H1 (cell line): Measurements from ENCODE around the gene VPS9D1. TPM values are rescaled to one million over a fixed set of nuclear protein-coding genes. Genes with fewer than 3 reads are reported as not detected.

Experiments
- CTCF ChIA-PET: fragments of 300-600 bp; sonication (Branson Sonifier 250); formaldehyde crosslinking; loops from one replicate; lab custom pipeline; 2021; ENCODE audit not compliant: partially characterized antibody; lab: Charles Lee
- POLR2A ChIA-PET: fragments of 300-600 bp; sonication (Branson Sonifier 250); formaldehyde crosslinking; loops from one replicate; lab custom pipeline; 2021; ENCODE audit warnings: inconsistent platforms; ENCODE audit not compliant: partially characterized antibody; lab: Charles Lee
- DNase-seq, 2 experiments: peaks; one replicate each; pipeline versions ENCODE4 v3.0.0 to v3.0.0-alpha.2; 2010 to 2022; ENCODE audit warnings: low spot score in 2 of 2, low read depth in 1 of 2, mixed read lengths in 1 of 2
- FAIRE-seq: peaks from 2 replicates; lab custom pipeline; 2011; peaks lifted over from hg19 to GRCh38; lab: Jason Lieb, UNC
- H2AFZ ChIP-seq: 2 replicates; pipeline ENCODE4 v1.8.1; 2012; ENCODE audit warnings: low read length, inconsistent platforms
- H2AK5ac ChIP-seq: 2 replicates; pipeline ENCODE4 v1.6.1; 2013; ENCODE audit warnings: low read depth, low read length
- H2BK120ac ChIP-seq: replicated peaks from 2 replicates; pipeline ENCODE3; 2013; ENCODE audit warnings: low read depth, low read length, inconsistent platforms
- H2BK12ac ChIP-seq: 2 replicates; pipeline ENCODE4 v1.6.1; 2013; ENCODE audit warnings: low read depth, low read length
- H2BK15ac ChIP-seq: 2 replicates; pipeline ENCODE4 v1.6.1; 2013; ENCODE audit warnings: low read length
- H2BK20ac ChIP-seq: 2 replicates; pipeline ENCODE4 v1.6.1; 2013; ENCODE audit warnings: low read length
- H2BK5ac ChIP-seq: 2 replicates; pipeline ENCODE4 v1.6.1; 2013; ENCODE audit warnings: low read depth, low read length
- H3K14ac ChIP-seq: 2 replicates; pipeline ENCODE4 v1.6.1; 2013; ENCODE audit warnings: inconsistent platforms; ENCODE audit not compliant: insufficient read length
- H3K18ac ChIP-seq: 2 replicates; pipeline ENCODE4 v1.6.1; 2013; ENCODE audit warnings: low read length; ENCODE audit errors: extremely low read depth
- H3K23ac ChIP-seq: 2 replicates; pipeline ENCODE4 v1.6.1; 2013; ENCODE audit warnings: inconsistent platforms; ENCODE audit not compliant: insufficient read length
- H3K23me2 ChIP-seq: 2 replicates; pipeline ENCODE4 v1.6.1; 2013; ENCODE audit warnings: low read depth, low read length
- H3K27ac ChIP-seq: 2 replicates; pipeline ENCODE4 v1.6.1; 2011; ENCODE audit warnings: low read depth, low read length, inconsistent platforms
- H3K27me3 ChIP-seq, 4 experiments: replicated peaks in 1 of 4; 1 replicate in 1 of 4; 2 replicates in 3 of 4; pipeline versions ENCODE4 v1.6.1 to v1.8.1; 2011 to 2013; ENCODE audit warnings: low read length in 3 of 4, mild to moderate bottlenecking in 3 of 4, inconsistent platforms in 2 of 4, mixed read lengths in 2 of 4, moderate library complexity in 1 of 4; ENCODE audit not compliant: control insufficient read depth in 3 of 4, insufficient read depth in 3 of 4; ENCODE audit errors: extremely low read depth in 1 of 4
- H3K36me3 ChIP-seq, 4 experiments: 2 replicates each; pipeline versions ENCODE4 v1.6.1 to v1.8.1; 2011 to 2013; ENCODE audit warnings: mild to moderate bottlenecking in 4 of 4, low read length in 3 of 4, moderate library complexity in 2 of 4, control low read depth in 1 of 4, inconsistent platforms in 1 of 4; ENCODE audit not compliant: insufficient read depth in 4 of 4, control insufficient read depth in 2 of 4
- H3K4ac ChIP-seq: replicated peaks from 2 replicates; pipeline ENCODE3; 2013; ENCODE audit warnings: low read length, low read depth, mixed read lengths, inconsistent platforms; ENCODE audit not compliant: insufficient read length
- H3K4me1 ChIP-seq, 4 experiments: replicated peaks in 1 of 4; 1 replicate in 1 of 4; 2 replicates in 3 of 4; pipeline versions ENCODE4 v1.6.1 to v1.8.1; 2011 to 2013; ENCODE audit warnings: low read length in 3 of 4, inconsistent platforms in 2 of 4, mixed read lengths in 1 of 4; ENCODE audit not compliant: insufficient read depth in 4 of 4, control insufficient read depth in 3 of 4
- H3K4me2 ChIP-seq, 2 experiments: 2 replicates each; pipeline versions ENCODE4 v1.6.1 to v1.8.1; 2011 to 2013; ENCODE audit warnings: low read depth in 2 of 2, low read length in 2 of 2, control low read depth in 1 of 2, inconsistent platforms in 1 of 2, mild to moderate bottlenecking in 1 of 2; ENCODE audit not compliant: insufficient read depth in 1 of 2
- H3K4me3 ChIP-seq, 4 experiments: fragments of 200-600, 300-600 bp in 1 of 4; sonication (generic), shearing (Covaris generic), sonication (Bioruptor Twin) in 1 of 4; 2 replicates each; pipeline versions ENCODE4 v1.5.1 to v1.8.1; 2011 to 2016; ENCODE audit warnings: low read length in 4 of 4, low read depth in 3 of 4, control low read depth in 2 of 4, inconsistent platforms in 2 of 4, mild to moderate bottlenecking in 2 of 4, mixed read lengths in 1 of 4, moderate library complexity in 1 of 4; ENCODE audit not compliant: insufficient read depth in 2 of 4; ENCODE audit errors: extremely low read depth in 1 of 4
- H3K56ac ChIP-seq: replicated peaks from 2 replicates; pipeline ENCODE3; 2013; ENCODE audit warnings: low read depth, mild to moderate bottlenecking, mixed read lengths, low read length, inconsistent platforms; ENCODE audit not compliant: insufficient read length
- H3K79me1 ChIP-seq: 2 replicates; pipeline ENCODE4 v1.6.1; 2013; ENCODE audit warnings: low read depth, low read length, control low read depth
- H3K79me2 ChIP-seq, 2 experiments: 2 replicates each; pipeline versions ENCODE4 v1.6.1 to v1.8.1; 2012 to 2013; ENCODE audit warnings: low read length in 2 of 2, mild to moderate bottlenecking in 2 of 2, inconsistent platforms in 1 of 2; ENCODE audit not compliant: insufficient read depth in 2 of 2, control insufficient read depth in 1 of 2
- H3K9ac ChIP-seq, 4 experiments: replicated peaks in 1 of 4; 1 replicate in 1 of 4; 2 replicates in 3 of 4; pipeline versions ENCODE4 v1.6.1 to v1.8.1; 2011 to 2013; ENCODE audit warnings: low read depth in 3 of 4, low read length in 3 of 4, control low read depth in 2 of 4, mild to moderate bottlenecking in 2 of 4, moderate library complexity in 2 of 4, inconsistent platforms in 1 of 4; ENCODE audit errors: extremely low read depth in 1 of 4
- H3K9me3 ChIP-seq, 2 experiments: 2 replicates each; pipeline versions ENCODE4 v1.6.1 to v1.8.1; 2012 to 2013; ENCODE audit warnings: mild to moderate bottlenecking in 2 of 2, moderate library complexity in 2 of 2, control low read depth in 1 of 2, inconsistent platforms in 1 of 2, low read depth in 1 of 2, low read length in 1 of 2, mixed read lengths in 1 of 2; ENCODE audit not compliant: insufficient read depth in 2 of 2
- H4K20me1 ChIP-seq, 2 experiments: replicated peaks in 1 of 2; 2 replicates each; pipeline versions ENCODE3 to v1.8.1; 2011 to 2013; ENCODE audit warnings: inconsistent platforms in 2 of 2, low read length in 2 of 2, mild to moderate bottlenecking in 1 of 2; ENCODE audit not compliant: insufficient read depth in 2 of 2, control insufficient read depth in 1 of 2
- H4K5ac ChIP-seq: 2 replicates; pipeline ENCODE4 v1.6.1; 2013; ENCODE audit warnings: low read length, low read depth, mixed read lengths, inconsistent platforms; ENCODE audit not compliant: insufficient read length
- H4K8ac ChIP-seq: 2 replicates; pipeline ENCODE4 v1.8.0; 2013; ENCODE audit warnings: mild to moderate bottlenecking, moderate library complexity, low read length, inconsistent platforms; ENCODE audit not compliant: insufficient read depth; ENCODE audit errors: extremely low read depth
- H4K91ac ChIP-seq: replicated peaks from 2 replicates; pipeline ENCODE3; 2013; ENCODE audit warnings: low read length, mixed read lengths, inconsistent platforms; ENCODE audit not compliant: insufficient read length
- GTF2F1 ChIP-seq: IDR thresholded peaks from 2 replicates; pipeline ENCODE4 v1.6.1; 2012; ENCODE audit warnings: low read depth, low read length, improper control_type of control experiment, borderline replicate concordance
- KDM5A ChIP-seq: fragments of 200-600 bp; IDR thresholded peaks from 2 replicates; pipeline ENCODE4 v1.7.1; 2012; ENCODE audit warnings: mild to moderate bottlenecking, low read length, inconsistent platforms, mixed read lengths
- SIN3A ChIP-seq, 2 experiments: IDR thresholded peaks in 1 of 2; conservative IDR thresholded peaks in 1 of 2; 2 replicates each; pipeline ENCODE4 v1.6.1; 2011 to 2012; ENCODE audit warnings: low read length in 2 of 2, improper control_type of control experiment in 1 of 2, low read depth in 1 of 2, mild to moderate bottlenecking in 1 of 2
- SP1 ChIP-seq: IDR thresholded peaks from 2 replicates; pipeline ENCODE4 v1.6.1; 2011; ENCODE audit warnings: low read depth, low read length
- SUZ12 ChIP-seq: fragments of 200-600 bp; sonication (generic); IDR thresholded peaks from 2 replicates; pipeline ENCODE4 v1.6.1; 2012; ENCODE audit warnings: mild to moderate bottlenecking, inconsistent platforms, low read length, moderate library complexity, mixed read lengths
- USF2 ChIP-seq: IDR thresholded peaks from 2 replicates; pipeline ENCODE4 v1.6.1; 2011; ENCODE audit warnings: low read length, improper control_type of control experiment
- ZNF274 ChIP-seq: IDR thresholded peaks from 2 replicates; pipeline ENCODE4 v1.7.0; 2012; ENCODE audit warnings: low read length, borderline replicate concordance; ENCODE audit errors: extremely low read depth
- WGBS, 2 experiments: shearing (Covaris generic) in 1 of 2; methylation state at CpG; one replicate each; pipeline versions ENCODE4 v1.1.6 to v1.1.7; 2013 to 2015; ENCODE audit warnings: low lambda C conversion rate in 2 of 2, mixed read lengths in 2 of 2, inconsistent platforms in 1 of 2, low coverage in 1 of 2, missing lambda C conversion rate in 1 of 2; ENCODE audit not compliant: insufficient replicate concordance in 2 of 2, insufficient coverage in 1 of 2, insufficient read length in 1 of 2; ENCODE audit errors: extremely low coverage in 1 of 2, missing lambda C conversion rate in 1 of 2; 5-methylcytosine and 5-hydroxymethylcytosine counted together
- polyA plus RNA-seq, 7 experiments: library from polyadenylated mRNA; depleted of rRNA in 3 of 7; stranded (reverse) in 5 of 7; unstranded in 2 of 7; fragments of >200 nt in 5 of 7; fragments of 200-250 nt in 2 of 7; gene quantifications; 1 replicate in 5 of 7; 2 replicates in 1 of 7; 4 replicates in 1 of 7; pipeline versions ENCODE4 v1.2.1 to v1.2.3, GENCODE V29; 2011 to 2013; ENCODE audit warnings: missing spikeins in 2 of 7, mixed read lengths in 2 of 7
- total RNA-seq: library from RNA; stranded (reverse); fragmentation: NEBNext Ultra II Directional; extraction: Animal tissue kit (Norgen Biotek cat#: 25700); gene quantifications from 2 replicates; pipeline ENCODE4 v1.2.1, GENCODE V29; 2021

Gene VPS9D1
- total and polyA plus RNA-seq, 2 of the 8 experiments (the other 6 are each of a cell fraction or from before 2014, with no cell fraction given) = 2.9 to 5.4 TPM

GRCh38 chr16:89693931-89694783, 26.5 kb downstream of the VPS9D1 start:
- H3K23ac ChIP-seq = no peak overlapping the region
- H3K23me2 ChIP-seq = no peaks in the 10 kb centered on the region
- no peak overlapping the region for H2BK12ac ChIP-seq
- H3K27ac ChIP-seq = no peak overlapping the region
- H3K4me3 ChIP-seq = no peak overlapping the region
- no peak overlapping the region for H2BK20ac ChIP-seq
- CTCF ChIA-PET = interaction anchor here (0.7 to 1.2 kb wide), 4 partner anchors 17 to 94 kb away, joined by 3 to 4 read pairs (median 4); no protein-coding TSS in a partner anchor
- H2AFZ ChIP-seq = no peak overlapping the region
- H3K36me3 ChIP-seq = peaks cover 3 to 40% (median 17%) of the 10 kb centered on the region in 4 experiments; a peak in 7 of 8 replicates
- no peak overlapping the region for H3K4me2 ChIP-seq
- H2AK5ac ChIP-seq = no peak overlapping the region
- H3K56ac ChIP-seq = no peak overlapping the region
- 95% methylated on average over 32 of the region's 32 CpGs; no CpG with 5 or more reads in 1 of the 2 experiments for WGBS, 2 experiments
- H2BK5ac ChIP-seq = 0 out of 2 replicates have a peak overlapping the region, but pooled peaks have one; percentile 44
- no peaks in the 10 kb centered on the region for H3K27me3 ChIP-seq
- no peak overlapping the region for H3K14ac ChIP-seq
- H4K5ac ChIP-seq = no peak overlapping the region
- no peak overlapping the region for H3K18ac ChIP-seq
- H3K9me3 ChIP-seq = no peaks in the 10 kb centered on the region
- TF ChIP-seq ZNF274 (no peak), USF2 (no peak), KDM5A (no peak), SIN3A (conservative IDR thresholded peaks at IDR 0.05 in 1 of 2, IDR thresholded peaks at IDR 0.05 in 1 of 2; ENCODE audit: low read depth in 1 of 2, low read length in 2 of 2) (no peak), SUZ12 (no peak), SP1 (no peak), GTF2F1 (no peak)
- H2BK120ac ChIP-seq = no peak overlapping the region
- H3K9ac ChIP-seq = no peak overlapping the region
- no peak overlapping the region for H4K91ac ChIP-seq
- no peak overlapping the region for H3K4ac ChIP-seq
- peaks cover 3% of the 10 kb centered on the region for H3K79me1 ChIP-seq
- peaks cover 0 to 25% of the 10 kb centered on the region in 2 experiments for H4K20me1 ChIP-seq
- no peak overlapping the region for H4K8ac ChIP-seq
- no peak for FAIRE-seq
- no peak overlapping the region for H2BK15ac ChIP-seq
- POLR2A ChIA-PET = interaction anchor here (0.8 to 6.6 kb wide), 6 partner anchors 9 to 129 kb away, joined by 3 to 36 read pairs (median 4); no protein-coding TSS in a partner anchor
- H3K79me2 ChIP-seq = no peaks in the 10 kb centered on the region
- DNase-seq = no peak
- H3K4me1 ChIP-seq = no peaks in the 10 kb centered on the region
